PC-3 (cell line): ENCODE results near the gene RXFP2. TPM values are rescaled to one million over a fixed set of nuclear protein-coding genes. Genes with fewer than 3 reads are reported as not detected.
A peak's percentile ranks its signal among the peaks of the same experiment; 100 is the strongest.

Experiments used
- ATAC-seq: fragments of 200-7000 bp; cut with Tn5 transposase; 2 replicates; pipeline ENCODE4 v1.9.1; 2020; ENCODE audit warnings: mild to moderate bottlenecking, moderate library complexity
- BruUV-seq: library from RNA; stranded (reverse); fragments of 400-500 nt; replicated peaks from 2 replicates; lab custom pipeline; 2021; lab: Mats Ljungman, UMichigan
- CTCF ChIA-PET: fragments of 300-600 bp; sonication (Branson Sonifier 250); formaldehyde crosslinking; loops from one replicate; lab custom pipeline; 2022; ENCODE audit warnings: antibody characterized with exemption; lab: Charles Lee
- POLR2A ChIA-PET: fragments of 300-600 bp; sonication (Branson Sonifier 250); formaldehyde crosslinking; loops from one replicate; lab custom pipeline; 2022; ENCODE audit warnings: antibody characterized with exemption; ENCODE audit not compliant: unreplicated experiment; lab: Charles Lee
- DNase-seq: peaks from one replicate; pipeline ENCODE4 v3.0.0-alpha.2; 2015
- H2AFZ ChIP-seq: fragments of 300-600 bp; sonication (generic); 2 replicates; pipeline ENCODE4 v1.6.0; 2016; ENCODE audit warnings: antibody characterized with exemption, low read length
- H3F3A ChIP-seq: fragments of 300-600 bp; sonication (generic); one replicate; pipeline ENCODE4 v1.6.0; 2017; ENCODE audit warnings: antibody characterized with exemption, low read length, control low read depth, mild to moderate bottlenecking; ENCODE audit not compliant: unreplicated experiment
- H3K27ac ChIP-seq: fragments of 300-600 bp; sonication (generic); 2 replicates; pipeline ENCODE4 v1.5.1; 2016; ENCODE audit warnings: mild to moderate bottlenecking, low read length
- H3K27me3 ChIP-seq: fragments of 300-600 bp; sonication (generic); 2 replicates; pipeline ENCODE4 v1.6.1; 2016; ENCODE audit warnings: low read length, mixed read lengths
- H3K36me3 ChIP-seq: fragments of 300-600 bp; sonication (generic); 2 replicates; pipeline ENCODE4 v1.6.1; 2016; ENCODE audit warnings: low read depth, mixed run types, low read length, mixed read lengths
- H3K4me1 ChIP-seq: fragments of 300-600 bp; sonication (generic); 2 replicates; pipeline ENCODE4 v1.5.1; 2016; ENCODE audit warnings: low read length; ENCODE audit not compliant: insufficient read depth
- H3K4me2 ChIP-seq: fragments of 300-600 bp; sonication (generic); 2 replicates; pipeline ENCODE4 v1.6.0; 2016; ENCODE audit warnings: low read length
- H3K4me3 ChIP-seq: fragments of 300-600 bp; sonication (generic); 2 replicates; pipeline ENCODE4 v1.5.1; 2016; ENCODE audit warnings: mild to moderate bottlenecking, low read length, mixed read lengths
- H3K79me2 ChIP-seq: fragments of 300-600 bp; sonication (generic); 2 replicates; pipeline ENCODE4 v1.6.1; 2017; ENCODE audit warnings: low read length, mixed read lengths
- H3K9ac ChIP-seq: fragments of 300-600 bp; sonication (generic); 2 replicates; pipeline ENCODE4 v1.6.0; 2016; ENCODE audit warnings: mild to moderate bottlenecking, low read length
- H3K9me2 ChIP-seq: fragments of 300-600 bp; sonication (generic); replicated peaks from 2 replicates; pipeline ENCODE4 v1.6.1; 2016; ENCODE audit warnings: mixed run types, low read length, mixed read lengths
- H3K9me3 ChIP-seq: fragments of 300-600 bp; sonication (generic); 2 replicates; pipeline ENCODE4 v1.6.1; 2016; ENCODE audit warnings: low read length, mixed read lengths
- H4K20me1 ChIP-seq: fragments of 300-600 bp; sonication (generic); 2 replicates; pipeline ENCODE4 v1.6.1; 2016; ENCODE audit warnings: low read length, mixed read lengths
- EZH2 ChIP-seq: fragments of 300-600 bp; sonication (generic); IDR thresholded peaks from one replicate; pipeline ENCODE4 v1.6.1; 2017; ENCODE audit warnings: antibody characterized with exemption, mild to moderate bottlenecking, low read length; ENCODE audit not compliant: unreplicated experiment
- EZH2phosphoT487 ChIP-seq: fragments of 300-600 bp; sonication (generic); IDR thresholded peaks from 2 replicates; pipeline ENCODE4 v1.6.1; 2018; ENCODE audit warnings: mild to moderate bottlenecking, antibody characterized with exemption, low read length, borderline replicate concordance
- intact Hi-C: fragments of 100-400 bp; cut with micrococcal nuclease; formaldehyde crosslinking; loops from 2 replicates; pipeline ENCODE4 v1.9.0; 2023
- total RNA-seq: library from RNA; depleted of rRNA; stranded (reverse); fragments of >200 nt; gene quantifications from 2 replicates; pipeline ENCODE4 v1.2.3, GENCODE V29; 2014
- TF ChIP-seq, protein P1 (sequence below): fragments of 300-600 bp; sonication (generic); conservative IDR thresholded peaks from 2 replicates; pipeline ENCODE4 v1.5.1; 2017; ENCODE audit warnings: antibody characterized with exemption, low read depth, mild to moderate bottlenecking, low read length

RXFP2 gene
- total RNA-seq, 1 experiment from 2014 or later, result not detected

DNA sequence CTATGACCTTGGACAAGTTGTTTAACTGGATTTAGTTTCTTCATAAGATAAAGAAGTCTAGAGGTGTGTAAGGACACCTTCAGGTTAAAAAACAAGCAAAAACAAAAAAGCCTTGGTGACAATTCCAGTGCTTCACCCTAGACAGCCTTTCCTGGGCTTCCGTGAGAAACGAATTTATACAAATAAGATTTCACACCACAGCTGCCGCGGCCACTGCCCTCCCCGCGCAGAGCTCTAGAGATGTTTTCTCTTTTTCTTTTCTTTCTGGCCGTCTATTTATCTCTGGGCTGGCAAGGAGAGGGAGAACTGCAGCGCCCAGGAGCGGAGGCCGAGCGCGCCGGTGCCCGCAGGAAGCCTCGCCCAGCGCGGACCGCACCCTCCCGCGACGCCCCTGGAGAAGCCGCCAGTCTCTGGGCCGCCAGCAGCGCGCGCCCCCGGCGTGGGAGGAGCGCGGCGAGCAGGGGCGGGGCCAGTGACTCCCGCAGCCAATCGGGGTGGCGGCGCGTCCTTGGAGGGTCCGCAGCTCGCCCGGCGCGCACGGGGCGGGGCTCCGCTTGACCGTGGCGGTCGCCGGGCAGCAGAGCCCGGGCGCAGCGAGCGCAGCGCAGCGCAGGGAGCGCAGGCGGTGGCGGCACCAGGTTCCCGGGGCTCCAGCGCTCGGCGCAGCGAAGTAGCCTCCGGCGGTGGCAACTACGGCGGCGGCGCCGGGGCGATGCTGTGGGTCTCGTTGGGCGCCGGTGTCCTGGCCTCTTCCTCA lies 107.0 kb downstream of the RXFP2 start:
- no peaks in the 10 kb centered on the region for H4K20me1 ChIP-seq
- ATAC-seq, result peak; percentile 98
- ChIA-PET CTCF (no interaction called here), POLR2A (no interaction called here)
- no peaks in the 10 kb centered on the region for H3K79me2 ChIP-seq
- H2AFZ ChIP-seq, result peak overlapping the region; percentile 83
- peak overlapping the region; percentile 64 for H3K4me3 ChIP-seq
- peak overlapping the region; percentile 96 for H3K4me2 ChIP-seq
- H3K9me3 ChIP-seq, result no peaks in the 10 kb centered on the region
- no peak overlapping the region for H3K27ac ChIP-seq
- peak; percentile 75 for DNase-seq
- intact Hi-C loops, result no loop called here
- no peak overlapping the region for H3K9ac ChIP-seq
- H3K4me1 ChIP-seq, result no peaks in the 10 kb centered on the region
- no peaks in the 10 kb centered on the region for H3F3A ChIP-seq
- H3K9me2 ChIP-seq, result no peaks in the 10 kb centered on the region
- H3K36me3 ChIP-seq, result no peaks in the 10 kb centered on the region
- TF ChIP-seq EZH2 (no peak), EZH2phosphoT487 (no peak)
- TF ChIP-seq, protein P1, sequence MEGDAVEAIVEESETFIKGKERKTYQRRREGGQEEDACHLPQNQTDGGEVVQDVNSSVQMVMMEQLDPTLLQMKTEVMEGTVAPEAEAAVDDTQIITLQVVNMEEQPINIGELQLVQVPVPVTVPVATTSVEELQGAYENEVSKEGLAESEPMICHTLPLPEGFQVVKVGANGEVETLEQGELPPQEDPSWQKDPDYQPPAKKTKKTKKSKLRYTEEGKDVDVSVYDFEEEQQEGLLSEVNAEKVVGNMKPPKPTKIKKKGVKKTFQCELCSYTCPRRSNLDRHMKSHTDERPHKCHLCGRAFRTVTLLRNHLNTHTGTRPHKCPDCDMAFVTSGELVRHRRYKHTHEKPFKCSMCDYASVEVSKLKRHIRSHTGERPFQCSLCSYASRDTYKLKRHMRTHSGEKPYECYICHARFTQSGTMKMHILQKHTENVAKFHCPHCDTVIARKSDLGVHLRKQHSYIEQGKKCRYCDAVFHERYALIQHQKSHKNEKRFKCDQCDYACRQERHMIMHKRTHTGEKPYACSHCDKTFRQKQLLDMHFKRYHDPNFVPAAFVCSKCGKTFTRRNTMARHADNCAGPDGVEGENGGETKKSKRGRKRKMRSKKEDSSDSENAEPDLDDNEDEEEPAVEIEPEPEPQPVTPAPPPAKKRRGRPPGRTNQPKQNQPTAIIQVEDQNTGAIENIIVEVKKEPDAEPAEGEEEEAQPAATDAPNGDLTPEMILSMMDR, result no peak
- peaks cover 40% of the 10 kb centered on the region for H3K27me3 ChIP-seq
- no TSS peak for BruUV-seq

DNA sequence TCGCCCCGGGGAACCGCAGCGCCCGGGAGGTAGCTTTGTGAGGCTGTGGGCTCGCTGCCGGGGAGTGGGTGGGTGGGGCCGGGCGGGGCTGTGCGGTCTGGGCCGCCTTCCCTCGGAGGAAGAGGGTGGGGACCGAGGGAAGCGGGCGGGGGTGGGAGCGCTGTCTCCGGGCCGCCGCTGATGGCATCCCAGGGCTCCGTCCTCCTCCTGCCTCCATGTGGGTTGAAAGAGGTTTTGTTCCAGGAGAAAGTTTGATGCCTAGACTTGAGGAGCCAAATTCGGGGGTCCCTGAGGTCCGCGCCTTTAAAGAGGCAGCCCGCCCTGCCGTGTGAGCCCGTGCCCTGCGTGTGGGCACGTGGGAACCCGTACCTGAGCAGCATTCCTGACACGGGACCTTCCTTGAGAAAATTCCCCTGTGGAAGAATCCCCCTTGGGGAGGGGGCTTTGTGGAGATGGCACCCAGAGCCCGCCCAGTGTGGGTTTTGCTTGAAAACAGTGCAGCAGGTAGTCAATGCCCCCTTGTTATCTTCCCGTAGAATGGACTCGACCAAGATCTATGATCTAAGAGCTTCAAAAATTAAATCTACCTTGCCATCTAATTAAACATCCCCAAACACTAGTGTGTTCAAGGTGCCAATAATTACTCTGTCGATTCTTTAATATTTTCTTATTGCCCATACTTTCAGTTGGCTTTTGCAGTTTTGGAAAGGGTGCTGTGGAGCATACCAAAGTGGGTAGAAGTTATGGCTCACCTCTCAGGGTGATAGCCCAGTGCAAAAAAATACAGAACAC lies 107.8 kb downstream of the RXFP2 start:
- CTCF ChIA-PET, result no interaction called here
- H3K4me3 ChIP-seq, result peak overlapping the region; percentile 64
- H3K79me2 ChIP-seq, result no peaks in the 10 kb centered on the region
- BruUV-seq, result no TSS peak
- H3K9me3 ChIP-seq, result no peaks in the 10 kb centered on the region
- H3K27me3 ChIP-seq, result peaks cover 48% of the 10 kb centered on the region
- no peaks in the 10 kb centered on the region for H3K4me1 ChIP-seq
- no peaks in the 10 kb centered on the region for H3F3A ChIP-seq
- H2AFZ ChIP-seq, result peak overlapping the region; percentile 83; the same call in 1 of the 2 replicates
- no peak overlapping the region for H3K9ac ChIP-seq
- H3K4me2 ChIP-seq, result peak overlapping the region; percentile 96
- POLR2A ChIA-PET, result no interaction called here
- intact Hi-C loops, result no loop called here
- TF ChIP-seq EZH2, result no peak
- TF ChIP-seq, protein P1, result no peak
- H3K9me2 ChIP-seq, result no peaks in the 10 kb centered on the region
- H4K20me1 ChIP-seq, result no peaks in the 10 kb centered on the region
- no peak overlapping the region for H3K27ac ChIP-seq
- no peaks in the 10 kb centered on the region for H3K36me3 ChIP-seq
- peak; percentile 17; the same call in 1 of the 2 replicates for ATAC-seq
- no peak for DNase-seq

DNA sequence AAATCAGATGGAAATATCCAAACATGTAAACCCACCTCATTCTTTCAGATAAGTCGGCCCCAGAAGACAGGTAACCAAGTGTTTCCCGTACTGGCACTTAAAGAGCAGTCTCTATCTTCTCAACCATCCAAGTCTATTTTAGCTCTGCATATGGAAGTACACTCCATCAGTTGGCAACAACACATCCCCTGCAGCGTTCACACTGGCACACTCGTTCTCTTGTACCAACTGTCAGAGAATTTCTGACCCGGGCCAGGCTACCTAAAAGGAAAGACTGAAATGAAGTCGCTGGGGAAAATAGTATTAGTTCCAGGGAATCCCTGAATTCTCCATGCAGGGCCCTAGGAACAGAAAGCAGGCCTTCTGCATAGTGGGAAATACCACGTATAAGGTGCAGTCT lies 109.3 kb downstream of the RXFP2 start:
- Histone ChIP-seq H3K4me2 (no peak overlapping the region), H2AFZ (no peak overlapping the region), H3K36me3 (no peaks in the 10 kb centered on the region), H3K79me2 (no peaks in the 10 kb centered on the region), H3K27ac (no peak overlapping the region), H3K27me3 (peaks cover 47% of the 10 kb centered on the region), H4K20me1 (no peaks in the 10 kb centered on the region), H3K4me3 (no peak overlapping the region), H3K9ac (no peak overlapping the region), H3K9me2 (no peaks in the 10 kb centered on the region), H3F3A (no peaks in the 10 kb centered on the region), H3K9me3 (no peaks in the 10 kb centered on the region), H3K4me1 (no peaks in the 10 kb centered on the region)
- TF ChIP-seq, protein P1, result no peak
- no peak for TF ChIP-seq EZH2
- no peak for TF ChIP-seq EZH2phosphoT487
- BruUV-seq, result no TSS peak
- DNase-seq (no peak), ATAC-seq (no peak)
- ChIA-PET POLR2A (no interaction called here), CTCF (no interaction called here)
- intact Hi-C loops, result no loop called here
